Measurements from ENCODE around the gene SARS1. TPM values are rescaled to one million over a fixed set of nuclear protein-coding genes. Genes with fewer than 3 reads are reported as not detected.

Gene SARS1
- total and polyA plus RNA-seq, 2 of the 8 experiments (the other 6 are each of a cell fraction or from before 2014, with no cell fraction given), result 83.1 to 146 TPM

- DNase-seq (ENCODE audit: low read depth in 1 of 2, low spot score in 2 of 2) (no peak), FAIRE-seq (no peak)
- H3K27ac ChIP-seq (ENCODE audit: low read depth, low read length), result no peak overlapping the region
- H4K5ac ChIP-seq (ENCODE audit: insufficient read length, low read depth, low read length), result no peak overlapping the region
- TF ChIP-seq POLR2A (IDR thresholded peaks at IDR 0.05; ENCODE audit: control extremely low read depth in 1 of 2, low read depth in 2 of 2, low read length in 2 of 2) (no peak), CREB1 (IDR thresholded peaks at IDR 0.05) (no peak), SIN3A (conservative IDR thresholded peaks at IDR 0.05 in 1 of 2, IDR thresholded peaks at IDR 0.05 in 1 of 2; ENCODE audit: low read depth in 1 of 2, low read length in 2 of 2) (no peak), TAF7 (optimal IDR thresholded peaks at IDR 0.05; ENCODE audit: borderline replicate concordance, low read depth, low read length) (no peak), FOSL1 (IDR thresholded peaks at IDR 0.05; ENCODE audit: insufficient read depth, low read depth, low read length) (no peak), RXRA (IDR thresholded peaks at IDR 0.05; ENCODE audit: insufficient read depth, low read depth, low read length) (no peak)
- H3K27me3 ChIP-seq (replicated peaks in 1 of 4; ENCODE audit: control insufficient read depth in 3 of 4, extremely low read depth in 1 of 4, insufficient read depth in 3 of 4, low read length in 3 of 4), result no peaks in the 10 kb centered on the region
- ChIA-PET CTCF (ENCODE audit: partially characterized antibody) (interaction anchor here (1.0 to 8.5 kb wide), 13 partner anchors 11 to 134 kb away, joined by 3 to 95 read pairs (median 16); partner anchors contain the start of genes PSRC1 and SORT1), POLR2A (ENCODE audit: partially characterized antibody) (interaction anchor here (1.0 kb wide), 1 partner anchor 166 kb away, joined by 3 read pairs; no protein-coding TSS in a partner anchor)
- no peak overlapping the region for H2AK5ac ChIP-seq (ENCODE audit: low read depth, low read length)
- H4K8ac ChIP-seq (ENCODE audit: extremely low read depth, insufficient read depth, low read length), result no peak overlapping the region
- no peak overlapping the region for H3K4me3 ChIP-seq (ENCODE audit: extremely low read depth in 1 of 4, insufficient read depth in 2 of 4, low read depth in 3 of 4, low read length in 4 of 4)
- peaks cover 0 to 9% of the 10 kb centered on the region in 2 experiments for H4K20me1 ChIP-seq (replicated peaks in 1 of 2; ENCODE audit: control insufficient read depth in 1 of 2, insufficient read depth in 2 of 2, low read length in 2 of 2)
- no peaks in the 10 kb centered on the region for H3K9me3 ChIP-seq (ENCODE audit: insufficient read depth in 2 of 2, low read depth in 1 of 2, low read length in 1 of 2)
- WGBS, 2 experiments (ENCODE audit: extremely low coverage in 1 of 2, insufficient coverage in 1 of 2, insufficient read length in 1 of 2, insufficient replicate concordance in 2 of 2, low coverage in 1 of 2, low lambda C conversion rate in 2 of 2, missing lambda C conversion rate in 1 of 2), result 92% methylated on average over 13 of the region's 13 CpGs; no CpG with 5 or more reads in 1 of the 2 experiments
- H3K23ac ChIP-seq (ENCODE audit: insufficient read length), result no peak overlapping the region
- H3K18ac ChIP-seq (ENCODE audit: extremely low read depth, low read length), result no peak overlapping the region
- H3K9ac ChIP-seq (replicated peaks in 1 of 4; ENCODE audit: extremely low read depth in 1 of 4, low read depth in 3 of 4, low read length in 3 of 4), result no peak overlapping the region
- H2AFZ ChIP-seq (ENCODE audit: low read length), result no peak overlapping the region
- no peaks in the 10 kb centered on the region for H3K79me2 ChIP-seq (ENCODE audit: control insufficient read depth in 1 of 2, insufficient read depth in 2 of 2, low read length in 2 of 2)
- H3K36me3 ChIP-seq (ENCODE audit: control insufficient read depth in 2 of 4, insufficient read depth in 4 of 4, low read length in 3 of 4), result peaks cover 15 to 34% (median 22%) of the 10 kb centered on the region in 4 experiments; a peak in 6 of 8 replicates
- H3K79me1 ChIP-seq (ENCODE audit: low read depth, low read length), result no peaks in the 10 kb centered on the region
- H3K4me2 ChIP-seq (ENCODE audit: insufficient read depth in 1 of 2, low read depth in 2 of 2, low read length in 2 of 2), result no peak overlapping the region
- H3K14ac ChIP-seq (ENCODE audit: insufficient read length), result no peak overlapping the region
- no peak overlapping the region for H2BK15ac ChIP-seq (ENCODE audit: low read length)
- no peaks in the 10 kb centered on the region for H3K23me2 ChIP-seq (ENCODE audit: low read depth, low read length)
- H3K4me1 ChIP-seq (replicated peaks in 1 of 4; ENCODE audit: control insufficient read depth in 3 of 4, insufficient read depth in 4 of 4, low read length in 3 of 4), result peaks cover 0 to 4% (median under 1%) of the 10 kb centered on the region in 4 experiments; a peak in 1 of 7 replicates
- H3K4ac ChIP-seq (replicated peaks; ENCODE audit: insufficient read length, low read depth, low read length), result no peak overlapping the region
- H4K91ac ChIP-seq (replicated peaks; ENCODE audit: insufficient read length, low read length), result no peak overlapping the region
- H2BK12ac ChIP-seq (ENCODE audit: low read depth, low read length), result no peak overlapping the region
- H2BK120ac ChIP-seq (replicated peaks; ENCODE audit: low read depth, low read length), result no peak overlapping the region
- H2BK20ac ChIP-seq (ENCODE audit: low read length), result no peak overlapping the region
- no peak overlapping the region for H3K56ac ChIP-seq (replicated peaks; ENCODE audit: insufficient read length, low read depth, low read length)
- H2BK5ac ChIP-seq (ENCODE audit: low read depth, low read length), result no peak overlapping the region
These were observed 52.1 kb downstream of the SARS1 start for GRCh38 chr1:109265741-109266330.
